TTC549 (cell line): ENCODE results near the gene ESRRG.
"Not testable (repeated sequence)": the region's sequence is repeated elsewhere in the genome, so short reads cannot be mapped to it uniquely, and the experiment has no call there.

ENCODE experiments used
- FAIRE-seq: peaks from 2 replicates; lab custom pipeline; 2012; peaks lifted over from hg19 to GRCh38; lab: Jason Lieb, UNC

ESRRG gene

GRCh38 chr1:216563087-216563486 lies 160.1 kb downstream of the ESRRG start:
- no peak for FAIRE-seq

GRCh38 chr1:216562383-216562782 lies 160.8 kb downstream of the ESRRG start:
- no peak for FAIRE-seq

DNA sequence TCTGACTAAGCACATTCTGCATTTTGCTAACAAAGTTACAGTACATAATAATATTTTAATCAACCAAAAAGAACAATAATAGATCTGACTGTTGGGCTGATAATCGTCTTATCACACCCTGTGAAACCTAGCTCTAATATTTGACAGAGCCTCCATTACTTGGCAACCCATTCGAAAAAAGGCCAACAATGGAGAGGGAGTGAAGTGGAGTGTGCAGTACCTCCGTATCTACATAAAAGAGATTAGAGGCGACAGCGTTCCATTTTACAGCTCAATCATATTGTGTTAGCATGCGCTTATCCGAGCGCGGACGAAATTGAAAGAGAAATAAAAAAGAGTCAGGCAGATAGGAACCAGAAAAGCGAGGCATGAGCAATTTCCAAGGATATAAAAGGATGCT lies 162.7 kb downstream of the ESRRG start:
- FAIRE-seq, result no peak

- FAIRE-seq, result no peak
Measured at GRCh38 chr1:216559359-216559758, 163.9 kb downstream of the ESRRG start.

- FAIRE-seq, result no peak
Measured at GRCh38 chr1:216555653-216556052, 167.6 kb downstream of the ESRRG start.

DNA sequence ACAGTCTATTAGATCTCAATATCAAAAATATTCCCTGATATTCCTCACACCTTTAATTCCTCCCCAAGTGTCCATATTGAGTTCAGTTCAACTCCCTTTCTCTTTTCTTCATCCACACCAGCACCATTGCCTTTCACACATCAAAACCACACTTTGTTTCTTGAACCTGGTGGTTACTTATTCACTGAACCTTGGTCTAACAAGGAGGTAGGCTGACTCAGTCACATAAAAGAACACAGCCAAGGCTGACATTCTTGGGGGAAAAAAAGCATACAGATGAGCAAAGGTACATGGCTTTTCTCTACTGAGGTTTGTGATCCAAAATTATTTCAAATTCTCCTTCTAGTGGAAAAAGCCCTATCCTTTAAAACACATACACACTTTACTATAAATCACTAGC lies 168.3 kb downstream of the ESRRG start:
- no peak for FAIRE-seq

- no peak for FAIRE-seq
Measured at GRCh38 chr1:216553766-216554165, 169.5 kb downstream of the ESRRG start.

DNA sequence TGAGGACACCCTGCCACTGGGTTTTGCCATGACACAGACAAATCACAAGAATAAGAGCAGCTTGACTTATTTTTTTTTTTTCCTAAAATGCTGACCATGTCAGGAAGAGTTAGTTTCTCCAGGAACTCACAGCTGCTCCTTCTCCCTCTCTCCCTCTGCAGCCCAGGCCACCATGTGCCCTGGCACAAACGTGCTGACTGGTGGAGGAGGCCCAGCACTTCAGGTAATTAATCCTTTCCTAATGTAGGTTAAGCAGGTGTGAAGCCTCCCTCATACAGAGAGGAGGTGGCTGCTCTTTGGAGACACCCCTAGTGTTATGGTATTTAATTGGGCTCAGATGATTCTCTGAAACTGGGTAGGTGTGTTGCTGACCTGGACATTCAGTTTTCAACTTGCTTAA lies 170.2 kb downstream of the ESRRG start:
- no peak for FAIRE-seq

- no peak for FAIRE-seq
Measured at GRCh38 chr1:216549796-216550195, 173.4 kb downstream of the ESRRG start.

DNA sequence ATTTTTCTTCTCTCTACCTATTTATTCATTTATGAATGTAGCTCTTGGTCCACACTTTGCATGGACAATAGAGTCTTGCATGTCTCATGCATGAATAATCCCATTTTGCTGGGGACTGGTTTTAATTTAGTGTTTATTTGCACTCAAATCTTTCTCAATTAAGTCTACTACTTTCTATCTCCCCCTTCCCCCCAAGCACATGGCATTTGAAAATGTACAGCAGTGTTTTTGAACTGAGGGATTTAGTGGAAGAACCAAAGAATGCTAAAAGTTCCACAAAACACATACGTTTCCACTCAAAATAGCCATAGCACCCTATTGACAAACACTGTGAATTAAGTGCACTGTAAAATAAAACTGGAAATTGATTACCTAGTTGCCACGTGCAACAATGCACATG lies 180.5 kb downstream of the ESRRG start:
- FAIRE-seq, result no peak

DNA sequence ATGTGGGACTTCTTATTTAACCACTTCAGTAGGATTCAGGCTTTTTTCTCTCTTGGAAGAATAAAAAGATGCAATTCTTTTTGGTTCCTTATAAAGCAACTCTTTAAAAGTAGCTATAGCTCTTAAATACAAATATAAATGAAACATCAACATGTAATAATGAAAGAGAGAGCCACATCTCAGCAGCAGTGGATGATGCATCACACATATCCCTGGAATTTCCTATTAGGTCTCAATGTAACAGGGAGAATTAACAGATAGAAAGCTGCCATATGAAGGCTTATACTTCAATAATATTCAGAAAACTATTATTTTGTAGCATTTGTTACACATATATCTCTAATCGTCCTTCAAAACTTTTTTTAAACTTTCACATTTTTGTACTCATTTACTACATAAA lies 181.0 kb downstream of the ESRRG start:
- no peak for FAIRE-seq

GRCh38 chr1:216535751-216536150 lies 187.5 kb downstream of the ESRRG start:
- no peak for FAIRE-seq

GRCh38 chr1:216535059-216535458 lies 188.2 kb downstream of the ESRRG start:
- FAIRE-seq, result no peak

DNA sequence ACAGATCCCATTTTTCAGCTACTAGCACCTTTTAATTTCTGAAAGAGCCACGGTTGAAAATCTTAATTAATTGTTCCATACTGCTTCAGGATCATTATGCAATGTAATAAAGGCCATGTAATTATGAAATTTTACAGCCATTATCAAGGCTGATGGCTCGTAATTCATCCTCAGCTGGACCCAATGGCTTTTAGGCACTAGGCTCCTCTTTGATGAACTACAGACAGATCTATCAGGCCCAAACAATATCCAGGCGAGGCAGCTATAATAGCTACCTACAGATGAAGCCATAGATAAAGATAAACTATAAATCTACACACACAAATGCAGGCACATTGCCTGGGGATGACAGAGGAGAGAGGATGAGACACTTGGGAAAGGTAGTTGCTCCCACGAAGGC lies 189.5 kb downstream of the ESRRG start:
- no peak for FAIRE-seq

DNA sequence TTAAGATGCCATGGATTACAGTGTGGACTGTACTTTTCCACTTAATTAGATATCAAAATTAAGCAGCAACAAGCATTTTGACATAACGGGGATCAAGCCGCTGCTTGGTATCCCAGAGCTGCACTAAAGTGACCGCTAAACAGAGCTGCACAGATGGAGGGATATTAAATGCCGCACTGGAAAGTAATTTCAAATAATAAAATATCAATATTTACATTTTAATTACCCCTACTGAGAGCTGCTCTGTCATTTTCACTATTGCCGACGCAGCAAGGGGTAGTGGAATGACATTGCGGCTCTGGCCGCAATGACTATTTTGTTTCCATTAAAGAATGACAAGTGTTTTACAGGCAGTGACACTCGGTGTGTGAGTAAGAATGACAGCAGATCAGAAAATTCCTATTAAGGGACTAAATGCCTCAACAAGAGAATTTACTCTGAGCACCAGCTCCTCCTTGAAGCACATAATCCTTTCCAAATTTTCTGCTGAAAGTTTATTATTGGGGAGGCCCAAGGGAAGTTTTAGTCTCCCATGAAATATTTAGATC lies 190.9 kb downstream of the ESRRG start:
- FAIRE-seq, result no peak

DNA sequence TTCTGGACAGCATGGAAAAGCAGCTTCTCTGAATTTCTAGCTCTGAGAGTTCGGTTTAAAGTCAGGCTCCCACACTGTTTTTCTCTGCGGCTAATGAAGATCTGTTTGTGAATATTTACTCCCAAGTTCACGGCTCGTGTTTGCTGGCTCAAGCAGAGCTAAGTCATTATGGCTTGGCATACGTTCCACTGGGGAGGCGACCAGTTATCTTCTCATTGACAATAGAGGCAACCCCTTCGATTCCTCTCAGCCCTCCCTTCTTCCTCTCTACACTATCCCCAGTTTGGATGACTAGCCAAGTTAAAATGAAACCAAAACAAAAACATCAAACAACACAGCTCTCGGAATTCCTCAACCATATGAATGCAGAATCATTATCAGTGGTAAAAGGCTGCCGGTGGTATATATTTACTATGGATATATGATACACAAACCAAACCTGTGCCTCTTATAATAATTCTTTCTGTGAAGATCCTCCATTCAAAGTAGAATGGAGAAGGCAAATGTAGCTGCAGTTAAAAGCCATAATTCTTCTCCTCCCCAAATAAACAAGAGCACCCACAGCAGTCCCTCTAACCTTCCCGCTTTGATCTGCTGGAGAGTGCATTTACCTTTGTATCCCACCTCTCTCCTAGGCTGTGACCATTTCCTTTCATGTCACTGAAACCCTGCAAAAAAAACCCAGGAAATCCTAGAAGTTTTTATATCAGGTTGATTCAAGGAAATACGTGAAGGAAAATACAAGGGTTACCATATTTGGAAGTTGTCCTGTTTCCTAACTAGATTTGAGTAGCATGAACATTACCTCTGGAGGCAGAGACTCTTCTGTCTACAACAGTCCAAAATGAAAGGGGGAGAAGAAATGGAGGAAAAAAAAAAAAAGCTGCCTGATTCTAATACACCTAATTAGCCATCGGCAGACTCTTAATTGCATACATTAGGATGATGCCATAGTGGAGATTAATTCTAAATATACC lies 191.7 kb downstream of the ESRRG start:
- no peak for FAIRE-seq

DNA sequence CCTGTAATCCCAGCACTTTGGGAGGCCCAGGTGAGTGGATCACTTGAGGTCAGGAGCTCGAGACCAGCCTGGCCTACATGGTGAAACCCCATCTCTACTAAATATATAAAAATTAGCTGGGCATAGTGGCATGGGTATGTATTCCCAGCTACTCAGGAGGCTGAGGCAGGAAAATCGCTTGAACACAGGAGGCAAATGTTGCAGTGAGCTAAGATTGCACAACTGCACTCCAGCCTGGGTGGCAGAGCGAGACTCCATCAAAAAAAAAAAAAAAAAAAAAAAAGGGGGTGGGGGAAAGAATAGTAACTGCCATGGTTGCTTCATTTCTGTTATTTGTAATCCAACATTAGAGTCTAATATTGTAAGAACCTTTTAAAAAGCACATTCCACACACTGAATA lies 193.4 kb downstream of the ESRRG start:
- FAIRE-seq, result not testable (repeated sequence)

DNA sequence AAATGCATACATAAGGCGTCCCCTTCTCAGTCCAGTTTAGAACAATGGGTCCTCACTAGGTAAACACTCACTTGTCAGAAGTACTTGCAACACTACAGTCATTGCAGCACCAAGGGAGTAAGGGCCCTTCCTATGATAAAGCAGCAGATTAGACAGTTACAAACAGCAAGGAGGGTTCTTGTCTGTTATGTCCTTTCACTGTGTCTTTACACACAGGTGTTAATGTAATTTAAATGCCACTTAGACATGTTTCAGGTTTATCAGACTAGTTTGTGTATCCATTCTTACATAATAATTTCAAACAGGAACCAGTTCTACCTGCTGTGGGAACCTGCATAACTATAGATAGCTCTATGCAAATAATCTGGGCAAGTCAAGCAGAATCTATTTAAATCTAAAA lies 194.4 kb downstream of the ESRRG start:
- FAIRE-seq, result no peak

- FAIRE-seq, result no peak
Measured at GRCh38 chr1:216523449-216524190, 199.6 kb downstream of the ESRRG start.

- FAIRE-seq, result no peak
Measured at GRCh38 chr1:216523043-216523442, 200.2 kb downstream of the ESRRG start.

GRCh38 chr1:216521477-216521876 lies 201.8 kb downstream of the ESRRG start:
- no peak for FAIRE-seq

GRCh38 chr1:216518844-216519627 lies 204.2 kb downstream of the ESRRG start:
- FAIRE-seq, result no peak
